Epidermal melanocyte (primary cell): ENCODE data around the gene FBXO44.
A peak's percentile ranks its signal among the peaks of the same experiment; 100 is the strongest.

Experiments
- DNase-seq: peaks from one replicate; pipeline ENCODE4 v3.0.0; 2011; ENCODE audit warnings: low spot score; ENCODE audit not compliant: insufficient read length

The FBXO44 gene

DNA sequence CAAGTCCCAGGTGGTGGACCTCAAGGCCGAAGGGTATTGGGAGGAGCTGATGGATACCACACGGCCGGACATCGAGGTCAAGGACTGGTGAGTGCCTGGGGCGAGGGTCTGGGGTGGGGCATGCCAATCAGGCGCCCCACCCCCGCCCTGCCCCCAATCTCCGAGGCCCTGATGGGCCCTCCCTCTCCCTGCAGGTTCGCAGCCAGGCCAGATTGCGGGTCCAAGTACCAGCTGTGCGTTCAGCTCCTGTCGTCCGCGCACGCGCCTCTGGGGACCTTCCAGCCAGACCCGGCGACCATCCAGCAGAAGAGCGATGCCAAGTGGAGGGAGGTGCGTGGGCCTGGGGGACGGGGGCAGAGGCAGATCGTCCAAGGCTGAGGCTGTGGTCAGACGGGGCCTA, 3.9 kb downstream of the FBXO44 start:
- no peak for DNase-seq

DNA sequence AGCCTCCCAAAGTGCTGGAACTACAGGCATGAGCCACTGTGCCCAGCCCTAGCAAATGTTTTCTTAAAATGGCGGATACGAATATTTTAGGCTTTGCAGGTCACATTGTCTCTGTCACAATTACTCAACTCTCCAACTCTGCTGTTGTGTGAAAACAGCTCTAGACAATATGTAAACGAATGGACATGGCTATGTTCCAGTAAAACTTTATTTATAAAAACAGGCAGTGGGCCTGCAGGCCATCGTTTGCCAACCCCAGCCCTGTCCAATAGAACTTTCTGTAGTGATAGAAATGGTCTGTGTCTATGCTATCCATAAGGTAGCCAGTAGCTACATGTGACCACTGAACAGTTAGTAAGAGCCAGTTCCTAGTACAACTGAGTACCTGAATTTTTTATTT, 5.1 kb downstream of the FBXO44 start:
- DNase-seq, result no peak

GRCh38 chr1:11661103-11661502, 6.4 kb downstream of the FBXO44 start:
- no peak for DNase-seq

DNA sequence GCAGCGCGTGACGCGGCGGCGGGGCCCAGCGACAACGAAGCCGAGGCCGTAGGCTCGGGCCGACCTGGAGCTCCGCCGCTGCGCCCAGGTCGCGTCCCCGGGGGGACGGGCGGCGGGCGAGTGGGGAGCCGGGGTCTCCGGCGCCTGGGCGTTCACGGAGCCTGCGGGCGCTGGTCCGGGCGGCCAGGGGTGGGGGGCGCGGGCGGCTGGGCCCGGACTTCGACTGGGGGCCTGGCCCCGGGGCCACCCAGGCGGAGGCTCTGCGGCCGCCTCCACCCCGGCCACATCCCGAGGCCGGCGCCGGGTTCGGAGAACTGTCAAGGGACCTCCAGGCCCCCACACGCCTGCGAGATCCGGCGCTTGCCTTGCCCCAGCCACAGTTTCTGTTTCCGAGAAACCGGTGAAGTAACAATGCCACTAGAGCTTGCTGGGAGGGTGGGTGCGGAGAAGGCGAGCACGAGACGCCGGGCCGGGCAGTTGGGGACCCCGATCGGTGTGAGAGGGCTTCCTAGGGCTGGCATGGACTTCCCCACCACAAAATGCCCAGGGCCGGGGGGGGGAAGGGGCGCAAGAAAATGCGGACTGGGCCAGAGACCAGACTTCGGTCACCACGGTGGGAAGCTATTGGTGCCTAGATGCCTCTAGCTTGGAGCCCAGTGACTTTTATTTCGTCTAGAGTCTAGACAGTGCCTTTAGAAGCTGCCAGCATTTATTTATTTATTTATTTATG, 9.8 kb downstream of the FBXO44 start:
- no peak for DNase-seq

DNA sequence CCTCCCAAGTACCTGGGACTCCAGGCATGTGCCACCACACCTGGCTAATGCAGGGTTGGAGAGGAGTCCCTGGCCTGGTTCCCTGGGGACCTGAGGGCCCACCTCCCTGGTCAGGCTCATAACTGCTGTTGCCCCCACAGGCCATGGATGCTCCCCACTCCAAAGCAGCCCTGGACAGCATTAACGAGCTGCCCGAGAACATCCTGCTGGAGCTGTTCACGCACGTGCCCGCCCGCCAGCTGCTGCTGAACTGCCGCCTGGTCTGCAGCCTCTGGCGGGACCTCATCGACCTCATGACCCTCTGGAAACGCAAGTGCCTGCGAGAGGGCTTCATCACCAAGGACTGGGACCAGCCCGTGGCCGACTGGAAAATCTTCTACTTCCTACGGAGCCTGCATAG, 13.8 kb downstream of the FBXO44 start:
- DNase-seq, result no peak

DNA sequence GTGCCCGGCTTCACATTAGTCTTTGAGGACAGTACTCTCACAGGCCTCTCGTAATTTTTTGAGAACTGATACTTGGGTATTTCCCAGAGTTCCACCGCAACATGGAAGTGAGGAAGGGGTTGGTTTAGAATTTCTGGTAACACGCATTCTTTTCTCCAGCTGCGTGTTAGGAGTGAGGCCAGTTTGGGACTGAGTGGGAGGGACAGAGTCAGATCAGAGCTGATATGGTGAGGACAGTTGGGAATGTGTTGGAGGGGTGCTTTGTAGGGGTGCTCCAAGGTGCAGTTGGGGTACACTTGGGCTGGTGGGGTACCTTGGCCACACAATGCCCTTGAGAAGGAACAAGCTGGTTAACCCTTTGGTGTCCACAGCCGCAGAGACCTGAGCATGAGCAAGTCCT, 16.1 kb downstream of the FBXO44 start:
- no peak for DNase-seq

GRCh38 chr1:11671205-11671543, 16.5 kb downstream of the FBXO44 start:
- no peak for DNase-seq

GRCh38 chr1:11671544-11672286, 17.0 kb downstream of the FBXO44 start:
- DNase-seq, result no peak

DNA sequence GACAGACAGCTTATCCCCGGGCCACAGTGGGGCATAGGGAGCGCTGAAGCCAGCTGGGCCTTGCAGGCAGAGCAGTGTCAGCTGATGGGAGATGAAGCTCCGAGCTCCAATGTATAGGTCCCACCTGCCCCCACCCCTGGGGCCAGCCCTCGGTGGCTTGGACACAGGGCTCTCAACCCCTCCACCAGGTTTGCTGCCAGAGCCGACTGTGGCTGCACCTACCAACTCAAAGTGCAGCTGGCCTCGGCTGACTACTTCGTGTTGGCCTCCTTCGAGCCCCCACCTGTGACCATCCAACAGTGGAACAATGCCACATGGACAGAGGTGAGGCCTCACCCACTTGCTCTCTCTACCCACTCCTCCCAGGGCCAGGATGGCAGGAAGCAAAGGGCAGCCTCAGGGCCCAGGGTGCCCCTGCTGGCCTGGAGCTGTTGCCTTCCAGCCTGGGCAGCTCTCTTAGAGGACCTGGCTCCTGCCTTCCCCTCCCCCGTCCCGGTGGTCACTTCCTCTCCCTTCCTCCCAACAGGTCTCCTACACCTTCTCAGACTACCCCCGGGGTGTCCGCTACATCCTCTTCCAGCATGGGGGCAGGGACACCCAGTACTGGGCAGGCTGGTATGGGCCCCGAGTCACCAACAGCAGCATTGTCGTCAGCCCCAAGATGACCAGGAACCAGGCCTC, 18.6 kb downstream of the FBXO44 start:
- no peak for DNase-seq

DNA sequence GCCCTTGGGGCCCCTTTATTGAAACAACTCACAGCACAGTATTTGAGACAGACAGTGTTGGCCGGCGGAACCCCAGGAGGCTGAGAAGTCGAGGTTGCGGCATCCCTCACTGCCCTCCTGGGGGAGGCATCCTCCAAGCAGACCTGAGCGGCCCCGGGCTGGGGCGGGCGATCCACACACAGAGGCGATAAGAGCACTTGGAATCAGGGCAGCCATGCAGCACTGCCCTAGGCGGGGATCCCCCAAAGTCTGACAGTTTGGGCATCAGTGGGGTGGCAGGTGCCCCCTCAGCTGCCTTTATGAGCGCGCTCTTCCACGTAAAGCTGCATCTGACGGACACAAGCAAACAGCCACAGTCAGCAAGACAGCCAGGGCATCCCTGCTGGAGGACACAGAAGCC, 19.8 kb downstream of the FBXO44 start:
- DNase-seq, result no peak

GRCh38 chr1:11675325-11675724, 20.6 kb downstream of the FBXO44 start:
- no peak for DNase-seq

DNA sequence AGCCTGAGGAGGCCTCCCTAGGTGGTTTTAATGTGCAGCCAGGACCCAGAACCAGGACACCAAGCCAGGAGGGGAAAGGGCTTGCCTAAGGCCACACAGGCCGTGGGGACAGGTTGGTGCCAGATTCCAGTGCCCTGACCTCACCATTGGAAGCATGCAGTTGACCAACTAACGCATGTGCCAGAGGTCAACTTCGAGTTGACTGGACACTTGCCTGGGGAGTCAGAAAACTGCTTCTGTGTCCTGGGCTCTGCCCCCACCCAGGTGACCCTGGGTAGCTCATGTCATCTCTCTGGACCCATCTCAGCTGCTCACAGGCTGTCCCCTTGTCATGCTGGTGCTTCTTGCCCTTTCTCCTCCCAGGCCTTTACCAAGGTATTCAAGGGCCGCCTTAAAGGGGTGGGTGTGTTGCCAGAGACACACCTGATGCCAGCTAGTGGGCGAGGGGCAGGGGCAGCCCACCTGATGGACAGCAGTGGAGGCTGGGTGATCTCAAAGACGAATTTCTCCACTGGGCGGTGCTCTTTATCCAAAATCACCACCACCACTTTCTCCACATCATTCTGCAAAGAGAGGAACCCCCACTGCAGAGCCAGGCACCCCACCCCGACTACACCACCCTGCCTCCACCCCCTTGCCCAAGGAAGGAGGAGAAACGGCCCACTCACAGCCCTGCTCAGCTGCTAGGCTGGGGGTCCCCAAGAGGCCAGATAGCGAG, 21.9 kb downstream of the FBXO44 start:
- no peak for DNase-seq

GRCh38 chr1:11678442-11678841, 23.8 kb downstream of the FBXO44 start:
- no peak for DNase-seq

GRCh38 chr1:11680270-11681070, 25.8 kb downstream of the FBXO44 start:
- peak; percentile 43 for DNase-seq

DNA sequence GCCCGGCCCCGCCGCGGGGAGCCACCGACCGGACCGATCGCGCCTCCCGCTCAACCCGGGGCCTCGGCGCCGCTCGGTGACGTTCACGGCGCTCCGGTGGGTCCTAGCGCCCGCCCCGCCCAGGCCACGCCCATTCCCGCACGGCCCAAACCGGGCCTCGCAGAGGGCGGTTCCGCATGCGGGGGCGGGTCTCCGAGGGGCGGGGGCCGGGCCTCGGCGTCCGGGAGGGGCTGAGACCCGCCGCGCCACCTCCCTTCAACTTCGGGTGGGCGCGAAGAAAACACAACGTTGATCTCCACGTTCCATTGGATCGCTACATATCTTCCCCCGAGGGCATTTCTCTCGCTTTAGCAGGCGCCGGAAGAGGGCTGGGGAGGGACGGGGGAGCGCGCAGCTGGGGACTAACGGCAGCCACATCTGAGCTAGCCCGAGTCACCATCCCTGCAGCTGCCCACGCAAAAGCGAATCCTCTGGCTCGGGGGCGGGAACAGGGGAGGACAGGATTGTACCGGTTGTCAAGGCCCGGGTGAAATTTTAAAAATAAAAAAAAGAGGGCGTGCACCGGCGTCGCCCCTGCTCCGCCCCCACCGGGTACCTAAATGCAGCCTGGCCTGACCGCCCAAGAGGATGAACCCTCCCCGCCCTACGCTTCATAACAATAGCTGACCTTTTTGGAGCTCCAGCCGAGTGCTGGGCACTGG, 26.5 kb downstream of the FBXO44 start, which contains the start of gene MAD2L2:
Gene MAD2L2 (minus strand): TSS at position 78 of the 701 bp plus-strand sequence. CDS start 547 bp downstream, outside the sequence.
- DNase-seq, result peak; percentile 91

GRCh38 chr1:11682287-11682771, 27.7 kb downstream of the FBXO44 start:
- DNase-seq, result no peak

DNA sequence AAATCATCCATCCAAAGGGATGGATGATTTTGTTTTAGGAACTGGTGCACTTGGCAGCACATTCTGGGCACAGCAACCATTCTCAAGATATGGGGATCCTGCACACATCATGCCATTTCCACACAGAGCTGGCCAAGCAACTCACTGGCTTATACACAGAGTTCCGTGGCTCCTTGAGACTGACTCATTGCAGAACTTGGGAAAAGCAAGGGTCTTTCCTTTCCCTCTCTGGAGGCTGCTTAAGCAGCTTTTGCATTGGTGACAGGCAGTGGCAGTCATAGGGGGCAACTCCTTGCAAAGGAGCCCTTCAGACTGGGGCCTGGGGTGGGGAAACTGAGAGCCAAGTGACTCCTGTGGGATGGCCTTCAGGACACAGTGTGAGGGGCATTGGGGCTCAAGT, 28.1 kb downstream of the FBXO44 start:
- no peak for DNase-seq

DNA sequence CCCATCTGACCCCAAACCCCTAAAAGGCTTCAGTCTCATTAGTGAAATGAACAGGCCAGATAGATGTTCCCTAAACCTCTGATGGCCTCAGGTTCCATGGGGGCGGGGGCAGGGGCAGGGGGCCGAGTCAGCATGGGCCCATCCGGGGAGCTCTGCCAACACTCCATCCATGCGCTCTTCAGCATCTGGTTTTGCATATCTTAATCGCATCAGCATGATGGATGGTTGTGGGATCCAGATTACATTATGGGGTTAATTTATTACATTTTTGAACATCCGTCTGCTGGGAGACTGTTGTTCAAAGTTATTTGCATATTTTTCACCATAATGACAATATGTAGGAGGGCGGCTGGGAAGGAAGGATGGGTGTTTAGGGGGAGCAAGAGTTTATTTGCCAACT, 29.4 kb downstream of the FBXO44 start:
- DNase-seq, result no peak

- no peak for DNase-seq
Observed at GRCh38 chr1:11685210-11685752, 30.6 kb downstream of the FBXO44 start.

DNA sequence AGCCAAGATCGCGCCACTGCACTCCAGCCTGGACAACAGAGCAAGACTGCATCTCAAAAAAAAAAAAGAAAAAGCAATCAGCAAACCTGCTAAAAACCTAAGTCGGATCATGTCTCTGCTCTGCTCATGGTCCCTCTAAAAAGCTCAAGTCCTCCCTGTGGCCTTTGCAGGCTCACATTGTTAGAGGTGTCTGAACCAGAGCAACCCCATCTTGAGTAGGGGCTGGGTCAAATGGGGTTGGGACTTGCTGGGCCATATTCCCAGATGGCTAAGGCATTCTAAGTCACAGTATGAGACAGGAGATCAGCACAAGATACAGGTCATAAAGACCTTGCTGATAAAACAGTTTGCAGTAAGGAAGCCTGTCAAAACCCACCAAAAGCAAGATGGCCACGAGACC, 33.8 kb downstream of the FBXO44 start:
- no peak for DNase-seq
